Daoy (cell line): Measurements from ENCODE around the gene CLTCL1. TPM values are rescaled to one million over a fixed set of nuclear protein-coding genes. Genes with fewer than 3 reads are reported as not detected.

Experiments used
- DNase-seq: peaks from one replicate; pipeline ENCODE4 v3.0.0-alpha.2; 2015; ENCODE audit warnings: low read depth
- total RNA-seq: library from RNA; depleted of rRNA; stranded (reverse); fragments of >200 nt; shearing (Covaris generic); gene quantifications from 2 replicates; pipeline ENCODE4 v1.2.3, GENCODE V29; 2014; rRNA removed

The CLTCL1 gene
- total RNA-seq, 1 experiment from 2014 or later, result 1.7 TPM

DNA sequence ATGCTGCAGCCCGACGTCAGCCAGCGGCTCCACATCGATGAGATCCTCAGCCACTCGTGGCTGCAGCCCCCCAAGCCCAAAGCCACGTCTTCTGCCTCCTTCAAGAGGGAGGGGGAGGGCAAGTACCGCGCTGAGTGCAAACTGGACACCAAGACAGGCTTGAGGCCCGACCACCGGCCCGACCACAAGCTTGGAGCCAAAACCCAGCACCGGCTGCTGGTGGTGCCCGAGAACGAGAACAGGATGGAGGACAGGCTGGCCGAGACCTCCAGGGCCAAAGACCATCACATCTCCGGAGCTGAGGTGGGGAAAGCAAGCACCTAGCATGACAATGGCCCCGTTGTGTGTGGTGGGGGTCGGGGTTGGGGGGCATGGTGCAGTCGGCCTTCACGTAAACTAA, 159.4 kb downstream of the CLTCL1 start:
- no peak for DNase-seq

- DNase-seq, result no peak
Observed at GRCh38 chr22:19131685-19132015, 159.9 kb downstream of the CLTCL1 start.

DNA sequence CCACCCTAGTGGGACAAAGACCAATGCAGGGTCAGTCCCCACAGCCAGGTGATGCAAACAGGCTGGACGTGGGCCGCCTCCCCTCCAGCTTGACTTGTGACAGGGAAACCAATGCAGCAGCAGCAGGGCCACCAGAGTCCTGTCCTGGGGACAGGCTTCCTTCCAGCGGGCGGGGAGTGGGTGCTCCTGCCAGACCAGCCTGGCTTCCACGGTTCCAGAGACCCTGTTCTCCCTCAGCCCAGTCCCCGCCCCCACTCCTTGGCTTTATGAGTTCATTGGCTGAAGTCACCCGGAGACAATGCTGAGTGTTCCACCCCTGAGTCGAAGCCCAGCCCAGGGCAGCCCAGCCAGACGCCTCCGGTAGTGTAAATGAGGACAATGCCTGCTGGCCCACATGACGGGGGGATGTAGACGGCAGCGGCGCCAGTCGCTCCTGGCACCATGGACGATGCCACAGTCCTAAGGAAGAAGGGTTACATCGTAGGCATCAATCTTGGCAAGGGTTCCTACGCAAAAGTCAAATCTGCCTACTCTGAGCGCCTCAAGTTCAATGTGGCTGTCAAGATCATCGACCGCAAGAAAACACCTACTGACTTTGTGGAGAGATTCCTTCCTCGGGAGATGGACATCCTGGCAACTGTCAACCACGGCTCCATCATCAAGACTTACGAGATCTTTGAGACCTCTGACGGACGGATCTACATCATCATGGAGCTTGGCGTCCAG, 160.4 kb downstream of the CLTCL1 start, which contains the start of gene TSSK2:
TSS of gene TSSK2 (plus strand) at position 350 of the 726 bp plus-strand sequence. CDS start at position 442, 92 bp downstream.
- DNase-seq, result no peak

- no peak for DNase-seq
Observed at GRCh38 chr22:19129871-19130270, 161.6 kb downstream of the CLTCL1 start.

Other genes with a start within 250 kb of the CLTCL1 start
- gene DGCR2, start 169.3 kb downstream of the CLTCL1 start, total RNA-seq, result 24.4 and 24.5 TPM in 2 replicates
- gene TSSK2, start 160.4 kb downstream of the CLTCL1 start, total RNA-seq, result not detected in 2 replicates
- 18.1 and 24.8 TPM in 2 replicates for gene ESS2, start 147.1 kb downstream of the CLTCL1 start, total RNA-seq
- gene GSC2, start 141.4 kb downstream of the CLTCL1 start, total RNA-seq, result not detected in 2 replicates
- gene SLC25A1, start 113.0 kb downstream of the CLTCL1 start, total RNA-seq, result 53.4 and 57.9 TPM in 2 replicates
- gene HIRA, start 140.0 kb upstream of the CLTCL1 start, total RNA-seq, result 14.7 and 16.6 TPM in 2 replicates
- 46.2 and 60.5 TPM in 2 replicates for gene MRPL40, start 140.8 kb upstream of the CLTCL1 start, total RNA-seq
- 22.3 and 28.8 TPM in 2 replicates for gene C22orf39, start 156.0 kb upstream of the CLTCL1 start, total RNA-seq
- 144 and 159 TPM in 2 replicates for gene UFD1, start 187.5 kb upstream of the CLTCL1 start, total RNA-seq
- gene CDC45, start 188.2 kb upstream of the CLTCL1 start, total RNA-seq, result 49.5 and 51.4 TPM in 2 replicates
- gene CLDN5, start 232.7 kb upstream of the CLTCL1 start, total RNA-seq, result 0.11 TPM in 1 of 2 replicates, not detected in the other